Panc1 (cell line): ENCODE results near the gene CORO7. TPM values are rescaled to one million over a fixed set of nuclear protein-coding genes. Genes with fewer than 3 reads are reported as not detected.

Experiments used
- ATAC-seq: fragments of 200-7000 bp; cut with Tn5 transposase; 2 replicates; pipeline ENCODE4 v1.9.1; 2020; ENCODE audit warnings: mild to moderate bottlenecking, moderate library complexity
- BruUV-seq: library from RNA; stranded (reverse); fragments of 400-500 nt; replicated peaks from 2 replicates; lab custom pipeline; 2021; lab: Mats Ljungman, UMichigan
- CTCF ChIA-PET: fragments of 300-600 bp; sonication (Branson Sonifier 250); formaldehyde crosslinking; loops from one replicate; lab custom pipeline; 2022; ENCODE audit warnings: antibody characterized with exemption; lab: Charles Lee
- POLR2A ChIA-PET: fragments of 300-600 bp; sonication (Branson Sonifier 250); formaldehyde crosslinking; loops from one replicate; lab custom pipeline; 2022; ENCODE audit warnings: antibody characterized with exemption; lab: Charles Lee
- DNase-seq: peaks from one replicate; pipeline ENCODE4 v3.0.0-alpha.2; 2010; ENCODE audit warnings: low read depth, low spot score
- H3K27ac ChIP-seq: 2 replicates; pipeline ENCODE4 v1.5.1; 2011; ENCODE audit warnings: mild to moderate bottlenecking, low read length, inconsistent platforms
- H3K27me3 ChIP-seq: fragments of 200-500 bp; sonication (Bioruptor generic); 2 replicates; pipeline ENCODE4 v1.6.0; 2014; ENCODE audit warnings: low read length, inconsistent platforms; ENCODE audit not compliant: control insufficient read depth, insufficient read depth
- H3K36me3 ChIP-seq: fragments of 200-500 bp; sonication (Bioruptor generic); 2 replicates; pipeline ENCODE4 v1.5.1; 2014; ENCODE audit warnings: inconsistent platforms, mild to moderate bottlenecking, low read length, moderate library complexity; ENCODE audit not compliant: control insufficient read depth, insufficient read depth
- H3K4me1 ChIP-seq: 2 replicates; pipeline ENCODE4 v1.5.1; 2011; ENCODE audit warnings: inconsistent platforms, mild to moderate bottlenecking, low read length, moderate library complexity; ENCODE audit not compliant: control insufficient read depth, insufficient read depth
- H3K4me3 ChIP-seq, 2 experiments: 2 replicates each; pipeline ENCODE4 v1.5.1; 2011 to 2012; ENCODE audit warnings: low read depth in 2 of 2, low read length in 2 of 2, mild to moderate bottlenecking in 2 of 2, inconsistent platforms in 1 of 2, moderate library complexity in 1 of 2
- H3K9me3 ChIP-seq: fragments of 200-500 bp; sonication (Bioruptor generic); 2 replicates; pipeline ENCODE4 v1.5.1; 2014; ENCODE audit warnings: low read depth, mild to moderate bottlenecking, inconsistent platforms, low read length, moderate library complexity; ENCODE audit not compliant: control insufficient read depth, insufficient read depth
- POLR2AphosphoS5 ChIP-seq: IDR thresholded peaks from 2 replicates; pipeline ENCODE4 v1.6.1; 2012; ENCODE audit warnings: mild to moderate bottlenecking, low read depth, low read length, moderate library complexity
- SIN3A ChIP-seq: IDR thresholded peaks from 2 replicates; pipeline ENCODE4 v1.6.1; 2012; ENCODE audit warnings: low read depth, mild to moderate bottlenecking, low read length, moderate library complexity, borderline replicate concordance; ENCODE audit not compliant: insufficient read depth
- TCF7L2 ChIP-seq: IDR thresholded peaks from 2 replicates; pipeline ENCODE4 v1.6.1; 2011; ENCODE audit warnings: mild to moderate bottlenecking, low read depth, low read length, inconsistent platforms
- in situ Hi-C: cut with HindIII; loops from 2 replicates; pipeline ENCODE4 v1.10.0; 2016; ENCODE audit warnings: low sequenced_read_pairs, low pct_unique_long_range_greater_than_20kb
- intact Hi-C: fragments of 100-400 bp; cut with micrococcal nuclease; formaldehyde crosslinking; loops from one replicate; pipeline ENCODE4 v1.10.0; 2022; ENCODE audit not compliant: unreplicated experiment
- total RNA-seq: library from RNA; stranded (reverse); gene quantifications from one replicate; pipeline ENCODE4 v1.2.1, GENCODE V29; 2021; ENCODE audit not compliant: unreplicated experiment
- TF ChIP-seq, protein P1 (sequence below): fragments of 450-650 bp; IDR thresholded peaks from 2 replicates; pipeline ENCODE4 v1.5.1; 2017; ENCODE audit warnings: mild to moderate bottlenecking
- TF ChIP-seq, protein P2 (sequence below), 2 experiments: IDR thresholded peaks; 2 replicates each; pipeline ENCODE4 v1.6.1; 2011 to 2012; ENCODE audit warnings: low read depth in 2 of 2, control low read depth in 1 of 2, low read length in 1 of 2, mild to moderate bottlenecking in 1 of 2, moderate library complexity in 1 of 2; ENCODE audit not compliant: insufficient read depth in 1 of 2

CORO7 gene
- total RNA-seq, 1 experiment from 2014 or later = 37.5 TPM

DNA sequence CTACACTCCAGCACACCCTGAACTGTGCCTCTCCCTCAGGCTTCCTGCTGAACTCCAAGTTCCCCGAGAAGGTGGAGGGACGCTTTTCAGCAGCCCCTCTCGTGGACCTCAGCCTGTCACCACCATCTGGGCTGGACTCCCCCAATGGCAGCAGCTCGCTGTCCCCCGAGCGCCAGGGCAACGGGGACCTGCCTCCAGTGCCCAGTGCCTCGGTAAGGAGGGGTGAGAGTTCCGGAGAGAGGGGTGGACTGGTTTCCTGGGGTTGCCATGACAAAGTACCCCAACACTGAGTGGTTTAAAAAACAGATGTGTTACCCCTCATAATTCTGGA lies 83.1 kb downstream of the CORO7 start:
- peaks cover 40% of the 10 kb centered on the region for H3K4me1 ChIP-seq
- ChIA-PET CTCF (interaction anchor here (0.6 kb wide), 1 partner anchor 236 kb away, joined by 9 read pairs; no protein-coding TSS in a partner anchor), POLR2A (no interaction called here)
- H3K36me3 ChIP-seq = peaks cover 2% of the 10 kb centered on the region; the same call in 1 of the 2 replicates
- in situ Hi-C loops = no loop called here
- DNase-seq (no peak), ATAC-seq (no peak)
- intact Hi-C loops = no loop called here
- no TSS peak for BruUV-seq
- no peak overlapping the region for H3K4me3 ChIP-seq
- H3K27me3 ChIP-seq = no peaks in the 10 kb centered on the region
- H3K9me3 ChIP-seq = no peaks in the 10 kb centered on the region
- no peak overlapping the region for H3K27ac ChIP-seq
- TF ChIP-seq TCF7L2 (no peak), SIN3A (no peak), POLR2AphosphoS5 (no peak)
- TF ChIP-seq, protein P1, sequence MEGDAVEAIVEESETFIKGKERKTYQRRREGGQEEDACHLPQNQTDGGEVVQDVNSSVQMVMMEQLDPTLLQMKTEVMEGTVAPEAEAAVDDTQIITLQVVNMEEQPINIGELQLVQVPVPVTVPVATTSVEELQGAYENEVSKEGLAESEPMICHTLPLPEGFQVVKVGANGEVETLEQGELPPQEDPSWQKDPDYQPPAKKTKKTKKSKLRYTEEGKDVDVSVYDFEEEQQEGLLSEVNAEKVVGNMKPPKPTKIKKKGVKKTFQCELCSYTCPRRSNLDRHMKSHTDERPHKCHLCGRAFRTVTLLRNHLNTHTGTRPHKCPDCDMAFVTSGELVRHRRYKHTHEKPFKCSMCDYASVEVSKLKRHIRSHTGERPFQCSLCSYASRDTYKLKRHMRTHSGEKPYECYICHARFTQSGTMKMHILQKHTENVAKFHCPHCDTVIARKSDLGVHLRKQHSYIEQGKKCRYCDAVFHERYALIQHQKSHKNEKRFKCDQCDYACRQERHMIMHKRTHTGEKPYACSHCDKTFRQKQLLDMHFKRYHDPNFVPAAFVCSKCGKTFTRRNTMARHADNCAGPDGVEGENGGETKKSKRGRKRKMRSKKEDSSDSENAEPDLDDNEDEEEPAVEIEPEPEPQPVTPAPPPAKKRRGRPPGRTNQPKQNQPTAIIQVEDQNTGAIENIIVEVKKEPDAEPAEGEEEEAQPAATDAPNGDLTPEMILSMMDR = no peak
- TF ChIP-seq, protein P2, sequence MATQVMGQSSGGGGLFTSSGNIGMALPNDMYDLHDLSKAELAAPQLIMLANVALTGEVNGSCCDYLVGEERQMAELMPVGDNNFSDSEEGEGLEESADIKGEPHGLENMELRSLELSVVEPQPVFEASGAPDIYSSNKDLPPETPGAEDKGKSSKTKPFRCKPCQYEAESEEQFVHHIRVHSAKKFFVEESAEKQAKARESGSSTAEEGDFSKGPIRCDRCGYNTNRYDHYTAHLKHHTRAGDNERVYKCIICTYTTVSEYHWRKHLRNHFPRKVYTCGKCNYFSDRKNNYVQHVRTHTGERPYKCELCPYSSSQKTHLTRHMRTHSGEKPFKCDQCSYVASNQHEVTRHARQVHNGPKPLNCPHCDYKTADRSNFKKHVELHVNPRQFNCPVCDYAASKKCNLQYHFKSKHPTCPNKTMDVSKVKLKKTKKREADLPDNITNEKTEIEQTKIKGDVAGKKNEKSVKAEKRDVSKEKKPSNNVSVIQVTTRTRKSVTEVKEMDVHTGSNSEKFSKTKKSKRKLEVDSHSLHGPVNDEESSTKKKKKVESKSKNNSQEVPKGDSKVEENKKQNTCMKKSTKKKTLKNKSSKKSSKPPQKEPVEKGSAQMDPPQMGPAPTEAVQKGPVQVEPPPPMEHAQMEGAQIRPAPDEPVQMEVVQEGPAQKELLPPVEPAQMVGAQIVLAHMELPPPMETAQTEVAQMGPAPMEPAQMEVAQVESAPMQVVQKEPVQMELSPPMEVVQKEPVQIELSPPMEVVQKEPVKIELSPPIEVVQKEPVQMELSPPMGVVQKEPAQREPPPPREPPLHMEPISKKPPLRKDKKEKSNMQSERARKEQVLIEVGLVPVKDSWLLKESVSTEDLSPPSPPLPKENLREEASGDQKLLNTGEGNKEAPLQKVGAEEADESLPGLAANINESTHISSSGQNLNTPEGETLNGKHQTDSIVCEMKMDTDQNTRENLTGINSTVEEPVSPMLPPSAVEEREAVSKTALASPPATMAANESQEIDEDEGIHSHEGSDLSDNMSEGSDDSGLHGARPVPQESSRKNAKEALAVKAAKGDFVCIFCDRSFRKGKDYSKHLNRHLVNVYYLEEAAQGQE (IDR thresholded peaks at IDR 0.05; ENCODE audit: insufficient read depth in 1 of 2, low read depth in 2 of 2, low read length in 1 of 2) = no peak

DNA sequence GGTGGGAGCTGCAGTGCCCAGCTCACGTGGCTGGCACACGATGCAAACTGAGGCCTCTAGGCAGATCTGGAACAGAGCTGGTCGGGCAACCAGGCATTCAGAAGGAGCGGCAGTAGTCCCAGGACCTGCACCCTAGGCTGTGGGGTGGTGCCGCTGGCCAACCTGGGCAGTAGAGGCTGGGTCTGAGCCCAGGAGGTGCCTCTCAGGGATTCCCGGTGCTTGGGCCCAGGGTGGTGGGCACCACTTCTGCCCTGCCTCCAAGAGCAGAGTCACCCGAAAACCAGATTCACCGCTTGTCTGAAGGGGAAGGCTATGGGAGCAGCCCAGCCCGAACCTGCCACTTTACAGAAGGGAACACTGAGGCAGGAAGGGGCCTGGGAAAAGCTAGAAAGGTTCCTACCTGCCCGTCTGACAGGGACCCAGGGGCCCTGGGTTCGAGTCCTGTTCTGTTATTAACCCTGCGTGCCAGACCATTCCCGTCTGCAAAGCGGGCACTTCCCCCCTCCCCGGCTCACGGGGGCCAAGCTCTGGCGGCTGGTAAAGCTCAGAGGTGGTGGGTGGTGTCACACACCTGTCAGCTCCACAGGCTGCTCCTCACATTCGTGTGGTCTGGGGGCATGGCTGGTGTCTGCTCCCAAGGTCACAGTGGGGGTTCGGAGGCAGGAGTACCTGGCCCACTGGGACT lies 83.6 kb downstream of the CORO7 start:
- POLR2A ChIA-PET = no interaction called here
- DNase-seq = no peak
- no peaks in the 10 kb centered on the region for H3K27me3 ChIP-seq
- peaks cover 2% of the 10 kb centered on the region; the same call in 1 of the 2 replicates for H3K36me3 ChIP-seq
- intact Hi-C loops (no loop called here), in situ Hi-C loops (no loop called here)
- CTCF ChIA-PET = interaction anchor here (0.6 to 1.0 kb wide), 3 partner anchors 33 to 235 kb away, joined by 3 to 9 read pairs (median 9); no protein-coding TSS in a partner anchor
- ATAC-seq = no peak
- no TSS peak for BruUV-seq
- peaks cover 40% of the 10 kb centered on the region for H3K4me1 ChIP-seq
- H3K9me3 ChIP-seq = no peaks in the 10 kb centered on the region
- no peak overlapping the region for H3K4me3 ChIP-seq
- TF ChIP-seq POLR2AphosphoS5 (no peak), SIN3A (no peak), TCF7L2 (no peak)
- TF ChIP-seq, protein P2 (IDR thresholded peaks at IDR 0.05; ENCODE audit: insufficient read depth in 1 of 2, low read depth in 2 of 2, low read length in 1 of 2) = no peak
- TF ChIP-seq, protein P1 = no peak
- no peak overlapping the region for H3K27ac ChIP-seq
